SIG-M5 treated with dmso at 0.1 percent for 504 hours (cell line): ENCODE results near the gene GRB14.
"Not testable (repeated sequence)": the region's sequence is repeated elsewhere in the genome, so short reads cannot be mapped to it uniquely, and the experiment has no call there.

Experiments
- DNase-seq: peaks from one replicate; lab custom pipeline; 2025; ENCODE audit not compliant: unreplicated experiment; lab: John Stamatoyannopoulos, UW

The GRB14 gene

DNA sequence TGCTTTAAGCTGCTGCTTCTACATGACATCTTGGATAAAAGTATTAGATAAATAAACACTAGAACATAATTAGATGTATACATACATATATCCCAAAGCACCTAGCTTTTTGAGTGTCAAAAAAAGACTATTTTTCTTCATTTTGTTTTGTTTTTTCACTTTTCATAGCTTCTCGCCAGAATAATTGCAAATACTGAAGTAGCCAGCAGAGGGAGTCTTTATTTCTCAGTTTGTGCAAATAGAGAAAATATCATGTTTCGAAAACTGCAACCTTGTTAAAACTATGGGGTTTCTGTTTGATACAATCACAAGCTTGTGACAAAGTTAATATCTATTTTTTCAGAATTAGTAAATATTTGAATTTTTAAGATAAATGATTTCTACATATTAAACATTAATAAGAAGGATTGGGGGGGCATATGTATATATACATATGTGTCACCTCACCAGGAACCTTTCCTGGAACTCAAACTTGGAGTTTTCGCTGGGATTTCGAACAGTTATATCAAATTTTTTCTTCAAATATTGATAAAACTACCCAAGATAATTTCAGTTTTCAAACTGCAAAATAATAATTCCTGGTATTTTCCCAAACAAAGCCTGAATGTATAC, 61.0 kb downstream of the GRB14 start:
- DNase-seq: peak; percentile 14

DNA sequence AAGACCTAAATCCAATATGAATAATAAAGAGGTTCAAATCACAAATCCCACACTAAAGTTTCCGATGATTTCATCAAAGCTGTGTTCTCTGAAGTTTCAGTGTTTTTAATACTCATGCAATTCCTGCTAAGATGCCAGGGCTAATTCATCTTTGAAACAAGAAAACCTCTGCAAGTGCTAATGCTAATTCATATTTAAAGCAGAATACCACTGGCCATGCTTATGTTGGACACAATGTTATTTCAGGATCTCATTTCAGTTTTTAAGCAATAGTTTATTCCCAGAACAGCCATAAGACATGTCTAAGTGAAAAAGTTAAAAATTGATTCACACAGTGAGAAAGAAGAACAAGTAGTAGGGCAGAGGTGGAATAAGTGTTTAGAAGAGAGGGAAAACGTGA, 62.8 kb downstream of the GRB14 start:
- no peak for DNase-seq

GRCh38 chr2:164554487-164554886, 66.8 kb downstream of the GRB14 start:
- DNase-seq: no peak

DNA sequence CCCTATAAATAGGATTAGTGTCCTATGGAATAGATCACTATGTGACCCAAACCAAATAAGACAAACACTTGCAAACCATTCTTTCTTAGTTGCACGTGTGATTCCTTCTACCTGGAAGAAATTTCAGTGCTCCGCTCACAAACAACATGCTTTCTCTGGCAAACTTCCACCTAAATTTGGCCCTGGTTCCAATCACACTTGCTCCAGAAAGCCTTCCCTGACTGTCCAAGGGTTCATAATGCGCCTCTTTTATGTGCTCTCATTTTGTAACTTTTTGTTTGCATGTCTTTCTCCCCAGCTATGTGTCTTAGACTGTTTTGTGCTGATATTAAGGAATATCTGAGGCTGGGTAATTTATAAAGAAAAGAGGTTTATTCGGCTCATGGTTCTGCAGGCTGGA, 69.8 kb downstream of the GRB14 start:
- DNase-seq: no peak

DNA sequence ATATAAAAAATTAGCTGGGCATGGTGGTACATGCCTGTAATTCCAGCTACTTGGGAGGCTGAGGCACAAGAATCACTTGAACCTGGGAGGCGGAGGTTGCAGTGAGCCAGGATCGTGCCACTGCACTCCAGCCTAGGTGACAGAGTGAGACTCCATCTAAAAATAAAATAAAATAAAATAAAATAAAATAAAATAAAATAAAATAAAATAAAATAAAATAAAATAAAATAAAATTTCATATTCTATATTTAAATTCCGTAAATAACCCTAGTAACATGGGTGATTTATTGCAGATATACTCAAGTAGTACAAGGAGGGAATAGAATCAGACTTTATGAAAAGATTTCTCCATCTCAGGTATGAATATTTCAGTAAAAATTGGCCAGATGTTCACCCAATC, 71.6 kb downstream of the GRB14 start:
- not testable (repeated sequence) for DNase-seq

DNA sequence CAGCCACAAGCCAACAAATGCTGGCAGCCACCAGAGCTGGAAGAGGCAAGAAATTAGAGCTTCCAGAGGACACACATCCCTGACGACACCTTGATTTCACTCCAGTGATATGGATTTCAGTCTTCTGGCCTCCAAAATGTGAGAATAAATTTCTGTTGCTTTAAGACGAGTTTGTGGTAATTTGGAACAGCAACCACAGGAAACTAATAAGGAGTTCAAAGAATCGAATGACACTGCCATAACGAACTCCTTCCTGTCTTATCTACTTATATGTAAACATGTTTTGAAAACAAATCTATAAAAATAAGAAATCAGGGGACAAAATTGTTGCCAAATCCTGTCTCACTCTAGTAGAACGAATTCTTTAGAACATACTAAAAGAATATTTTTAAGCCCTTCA, 75.8 kb downstream of the GRB14 start:
- DNase-seq: no peak

GRCh38 chr2:164542581-164543021, 78.7 kb downstream of the GRB14 start:
- DNase-seq: no peak

GRCh38 chr2:164538240-164538866, 82.9 kb downstream of the GRB14 start:
- peak; percentile 35 for DNase-seq

DNA sequence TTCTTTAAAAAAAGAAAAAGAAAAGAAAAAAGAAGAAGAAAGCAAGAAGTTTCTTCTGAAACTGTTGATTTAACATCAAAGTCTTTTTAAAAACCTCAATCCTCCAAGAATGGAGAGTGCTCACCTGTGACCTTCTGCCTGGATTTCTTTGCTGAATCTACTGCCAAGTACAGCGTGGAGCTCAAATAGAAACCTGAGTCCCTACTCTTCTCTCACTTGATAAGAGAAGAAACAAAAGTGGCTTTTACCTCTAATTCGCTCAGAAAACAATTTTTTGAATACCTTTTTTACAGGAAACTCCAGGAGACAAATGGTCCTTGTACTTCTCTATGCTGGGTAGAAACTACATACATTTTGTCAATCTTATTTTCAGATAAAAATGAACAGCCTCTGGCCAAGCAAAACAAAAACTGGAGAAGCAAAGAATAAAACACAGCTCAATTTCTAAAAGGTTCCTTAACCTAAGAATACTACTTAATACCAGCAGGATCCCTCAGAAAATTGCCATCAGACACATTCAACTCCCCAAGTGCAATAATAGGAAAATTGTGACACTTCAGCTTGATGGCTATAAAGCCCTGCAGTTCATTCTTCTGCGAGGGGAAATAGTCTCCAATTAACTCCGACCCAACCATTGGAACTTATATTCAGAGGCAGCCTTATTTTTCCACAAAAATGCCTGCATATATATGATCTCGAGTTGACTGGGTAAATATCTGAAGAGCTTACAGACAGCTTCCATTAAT, 85.8 kb downstream of the GRB14 start:
- no peak for DNase-seq

GRCh38 chr2:164530464-164530863, 90.8 kb downstream of the GRB14 start:
- no peak for DNase-seq

GRCh38 chr2:164523726-164524125, 97.6 kb downstream of the GRB14 start:
- DNase-seq: no peak

DNA sequence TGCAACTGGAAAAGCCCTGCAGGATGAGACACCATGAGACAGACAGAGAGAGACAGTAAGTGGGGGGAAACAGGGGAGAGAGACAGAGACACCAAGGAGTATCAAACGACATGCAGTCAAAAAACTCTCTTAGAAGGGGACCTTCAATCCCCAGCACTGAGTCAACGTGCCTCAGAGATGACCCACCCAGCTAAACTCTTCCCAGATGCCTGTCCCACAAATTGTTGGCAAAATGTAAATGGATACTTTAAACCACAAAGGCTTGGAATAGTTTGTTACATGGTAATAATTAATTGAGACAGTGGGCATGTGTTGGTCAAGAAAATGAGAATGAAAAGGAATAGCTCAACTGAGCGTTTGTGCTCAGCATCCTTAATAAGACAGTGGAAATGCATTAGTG, 98.3 kb downstream of the GRB14 start:
- no peak for DNase-seq

DNA sequence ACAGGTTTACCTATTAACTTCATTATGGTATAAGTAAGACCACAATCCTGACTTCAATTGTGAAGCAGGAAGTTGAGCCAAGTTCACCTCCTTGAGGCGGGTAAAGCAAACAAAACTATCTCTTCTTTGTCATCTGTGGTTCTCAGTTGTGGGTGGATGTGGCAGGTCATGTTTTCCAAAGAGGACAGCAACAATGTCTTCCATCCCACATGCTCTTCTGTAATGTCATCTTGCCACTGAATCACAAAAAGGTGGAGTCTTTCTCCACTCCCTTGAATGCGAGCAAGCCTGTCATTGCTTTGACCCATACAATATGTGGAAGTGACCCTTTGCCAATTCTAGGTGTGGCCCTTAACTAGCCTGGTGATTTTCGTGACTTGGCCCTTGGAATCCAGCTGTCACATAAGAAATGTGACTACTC, 98.7 kb downstream of the GRB14 start:
- no peak for DNase-seq

- DNase-seq: no peak
These were observed 105.5 kb downstream of the GRB14 start for GRCh38 chr2:164515734-164516133.

DNA sequence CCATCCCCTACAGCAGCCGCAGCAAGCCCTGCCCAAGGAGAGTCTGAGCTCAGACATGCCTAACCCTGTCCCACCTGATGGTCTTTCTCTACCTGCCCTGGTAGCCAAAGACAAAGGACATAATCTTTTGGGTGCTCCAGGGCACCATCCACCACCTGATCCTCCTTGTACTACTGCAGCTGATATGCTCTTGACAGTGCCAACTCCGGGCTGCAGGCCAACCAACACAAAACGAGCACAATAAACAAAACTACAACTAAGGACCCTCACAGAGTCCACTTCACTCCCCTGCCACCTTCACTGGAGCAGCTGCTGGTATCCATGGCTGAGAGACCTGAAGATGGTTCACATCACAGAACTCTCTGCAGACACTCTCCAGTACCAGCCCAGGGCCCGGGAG, 106.3 kb downstream of the GRB14 start:
- DNase-seq: no peak

DNA sequence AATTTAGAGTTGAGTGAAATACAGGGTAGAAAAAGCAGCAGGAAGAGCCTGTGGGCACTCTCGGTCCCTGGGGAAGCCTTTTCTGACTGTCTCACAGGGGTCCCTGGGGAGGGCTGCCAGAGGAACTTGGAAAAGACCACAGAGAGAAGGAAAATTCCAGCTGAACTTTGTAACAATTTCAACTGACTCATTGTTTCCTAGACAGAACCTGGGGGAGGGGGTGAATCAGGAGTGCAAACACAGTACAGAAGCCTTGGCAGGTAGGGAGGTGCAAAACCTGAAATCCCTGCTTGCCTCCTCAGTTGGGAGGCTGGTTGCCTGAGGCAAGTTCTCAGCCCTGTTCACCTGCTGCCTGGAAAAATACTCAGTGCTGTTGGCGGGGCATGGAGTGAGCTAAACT, 106.8 kb downstream of the GRB14 start:
- DNase-seq: peak; percentile 61

DNA sequence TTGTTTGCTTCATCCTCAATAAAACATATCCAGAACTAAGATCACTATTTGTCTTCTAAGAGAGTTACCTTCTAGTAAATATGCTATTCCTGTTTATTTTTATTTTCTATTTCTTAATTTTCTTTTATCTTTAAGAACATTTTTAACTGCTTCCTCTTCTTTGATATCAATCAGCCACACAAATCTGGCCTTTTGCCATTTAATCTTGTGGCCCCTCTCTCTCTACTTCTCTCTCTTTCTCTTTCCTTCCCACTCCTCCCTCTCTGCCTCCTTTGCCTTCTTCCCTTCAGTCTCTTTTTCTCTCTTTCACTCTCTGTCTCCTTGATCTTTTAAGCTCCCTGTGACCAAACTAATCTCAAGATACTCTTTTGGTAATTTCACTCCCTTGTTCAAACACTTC, 108.4 kb downstream of the GRB14 start:
- DNase-seq: no peak

- no peak for DNase-seq
These were observed 109.5 kb downstream of the GRB14 start for GRCh38 chr2:164511738-164512137.

GRCh38 chr2:164510895-164511294, 110.4 kb downstream of the GRB14 start:
- no peak for DNase-seq

DNA sequence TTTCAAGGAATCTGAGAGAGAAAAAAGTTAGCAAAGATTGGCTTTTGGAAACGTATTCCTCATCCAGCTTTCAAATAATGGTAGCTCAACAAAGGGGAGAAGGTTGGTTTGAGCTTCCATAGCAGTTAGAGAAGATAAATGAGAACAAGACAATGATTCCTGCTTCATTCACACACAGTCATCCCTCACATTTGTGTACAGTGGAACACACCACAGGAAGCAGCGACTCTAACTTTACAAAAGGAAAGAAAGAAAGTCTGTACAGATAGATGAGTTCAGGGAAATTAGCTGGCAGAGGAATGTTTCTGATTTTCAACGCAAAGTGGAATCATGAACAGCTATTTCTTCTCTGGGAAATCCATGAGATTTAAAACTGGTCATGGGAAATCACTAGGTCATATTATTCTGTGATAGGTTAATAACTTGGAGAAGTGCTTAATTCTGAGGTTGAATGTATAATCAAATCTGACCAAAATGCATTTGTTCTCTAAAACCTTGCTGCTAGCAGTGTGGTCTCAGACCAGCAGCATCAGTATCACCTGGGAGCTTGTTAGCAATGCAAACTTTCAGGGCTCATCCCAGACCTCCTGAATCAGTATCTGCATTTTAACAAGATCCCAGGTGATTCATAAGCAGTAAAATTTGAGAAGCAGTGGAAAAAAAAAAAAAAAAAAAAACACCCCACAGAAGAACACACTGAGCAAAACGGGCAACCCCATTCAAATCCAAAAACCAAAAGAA, 112.0 kb downstream of the GRB14 start:
- DNase-seq: no peak

- no peak for DNase-seq
These were observed 117.0 kb downstream of the GRB14 start for GRCh38 chr2:164504253-164504652.

GRCh38 chr2:164498836-164499235, 122.4 kb downstream of the GRB14 start:
- DNase-seq: no peak
